Urothelium cell line (cell line): ENCODE measurements around the gene FBL.
A peak's percentile ranks its signal among the peaks of the same experiment; 100 is the strongest.

ENCODE experiments used
- DNase-seq: peaks from one replicate; pipeline ENCODE4 v3.0.0; 2011; ENCODE audit warnings: low spot score, mixed read lengths
- FAIRE-seq: peaks from 2 replicates; lab custom pipeline; 2011; peaks lifted over from hg19 to GRCh38; lab: Jason Lieb, UNC

FBL gene

GRCh38 chr19:39797083-39797482 lies 49.1 kb downstream of the FBL start:
- FAIRE-seq: no peak
- no peak for DNase-seq

- no peak for FAIRE-seq
- no peak for DNase-seq
Observed at GRCh38 chr19:39796000-39796498, 50.1 kb downstream of the FBL start.

GRCh38 chr19:39795001-39795400 lies 51.2 kb downstream of the FBL start:
- no peak for FAIRE-seq

GRCh38 chr19:39792999-39793546 lies 53.1 kb downstream of the FBL start:
- DNase-seq (peak; percentile 86), FAIRE-seq (no peak)

More at GRCh38 chr19:39795001-39795400, 51.2 kb downstream of the FBL start:
- no peak for DNase-seq

GRCh38 chr19:39788244-39788643 lies 57.9 kb downstream of the FBL start:
- no peak for FAIRE-seq

More at GRCh38 chr19:39788244-39788643, 57.9 kb downstream of the FBL start:
- DNase-seq: no peak
